ENCODE measurements around the gene HLA-F.
A peak's percentile ranks its signal among the peaks of the same experiment; 100 is the strongest.

Gene HLA-F

GRCh38 chr6:29733057-29733456, 9.8 kb downstream of the HLA-F start:
- H3K27me3 ChIP-seq (ENCODE audit: insufficient read depth, low read length), result no peaks in the 10 kb centered on the region

GRCh38 chr6:29734046-29735018, 11.1 kb downstream of the HLA-F start:
- Histone ChIP-seq H4K8ac (ENCODE audit: low read depth, low read length) (no peak overlapping the region), H2BK12ac (ENCODE audit: low read length) (no peak overlapping the region), H3K4ac (ENCODE audit: low read depth, low read length) (no peak overlapping the region), H3K4me1 (ENCODE audit: control insufficient read depth in 1 of 2, insufficient read depth in 2 of 2, low read length in 2 of 2) (no peaks in the 10 kb centered on the region), H3K79me1 (ENCODE audit: low read length) (no peaks in the 10 kb centered on the region), H2BK120ac (ENCODE audit: insufficient read depth, low read length, poor library complexity) (no peak overlapping the region), H3K27ac (ENCODE audit: low read depth, low read length) (no peak overlapping the region), H3K9ac (ENCODE audit: low read length) (no peak overlapping the region), H2AFZ (ENCODE audit: insufficient read depth, low read length, poor library complexity) (no peak overlapping the region), H3K27me3 (ENCODE audit: insufficient read depth, low read length) (no peaks in the 10 kb centered on the region), H2BK5ac (ENCODE audit: low read depth, low read length, poor library complexity) (no peak overlapping the region), H3K79me2 (ENCODE audit: control insufficient read depth, insufficient read depth, low read length, poor library complexity) (no peaks in the 10 kb centered on the region), H4K12ac (ENCODE audit: low read depth, low read length) (no peak overlapping the region), H4K91ac (ENCODE audit: low read depth, low read length) (no peak overlapping the region), H3K14ac (ENCODE audit: low read length) (no peak overlapping the region), H3K4me3 (ENCODE audit: low read depth, low read length) (no peak overlapping the region), H3K18ac (ENCODE audit: low read length) (no peak overlapping the region), H3K9me3 (ENCODE audit: insufficient read depth, low read depth, low read length) (no peaks in the 10 kb centered on the region), H2AK5ac (ENCODE audit: low read length) (no peak overlapping the region), H3K23ac (ENCODE audit: low read length) (no peak overlapping the region), H3K4me2 (ENCODE audit: low read length) (no peak overlapping the region), H3K36me3 (ENCODE audit: control insufficient read depth in 1 of 2, insufficient read depth in 2 of 2, low read length in 2 of 2) (no peaks in the 10 kb centered on the region)
- DNase-seq, result no peak
- no CpG with 5 or more reads among the region's 3 CpGs for WGBS (ENCODE audit: extremely low coverage, insufficient coverage, insufficient read length)

More at GRCh38 chr6:29733057-29733456, 9.8 kb downstream of the HLA-F start:
- DNase-seq, result no peak
- H2AK5ac ChIP-seq (ENCODE audit: low read length), result no peak overlapping the region
- no peak overlapping the region for H3K4me3 ChIP-seq (ENCODE audit: low read depth, low read length)
- H2AFZ ChIP-seq (ENCODE audit: insufficient read depth, low read length, poor library complexity), result no peak overlapping the region
- no peak overlapping the region for H3K4ac ChIP-seq (ENCODE audit: low read depth, low read length)
- no peak overlapping the region for H2BK120ac ChIP-seq (ENCODE audit: insufficient read depth, low read length, poor library complexity)
- H3K9me3 ChIP-seq (ENCODE audit: insufficient read depth, low read depth, low read length), result no peaks in the 10 kb centered on the region
- no CpG with 5 or more reads among the region's 7 CpGs for WGBS (ENCODE audit: extremely low coverage, insufficient coverage, insufficient read length)
- H3K79me1 ChIP-seq (ENCODE audit: low read length), result no peaks in the 10 kb centered on the region
- no peak overlapping the region for H3K14ac ChIP-seq (ENCODE audit: low read length)
- H3K18ac ChIP-seq (ENCODE audit: low read length), result no peak overlapping the region
- H4K91ac ChIP-seq (ENCODE audit: low read depth, low read length), result no peak overlapping the region
- no peaks in the 10 kb centered on the region for H3K4me1 ChIP-seq (ENCODE audit: control insufficient read depth in 1 of 2, insufficient read depth in 2 of 2, low read length in 2 of 2)
- H4K12ac ChIP-seq (ENCODE audit: low read depth, low read length), result no peak overlapping the region
- H3K79me2 ChIP-seq (ENCODE audit: control insufficient read depth, insufficient read depth, low read length, poor library complexity), result no peaks in the 10 kb centered on the region
- no peak overlapping the region for H4K8ac ChIP-seq (ENCODE audit: low read depth, low read length)
- no peak overlapping the region for H3K4me2 ChIP-seq (ENCODE audit: low read length)
- H3K23ac ChIP-seq (ENCODE audit: low read length), result no peak overlapping the region
- no peak overlapping the region for H3K9ac ChIP-seq (ENCODE audit: low read length)
- no peak overlapping the region for H2BK12ac ChIP-seq (ENCODE audit: low read length)
- no peaks in the 10 kb centered on the region for H3K36me3 ChIP-seq (ENCODE audit: control insufficient read depth in 1 of 2, insufficient read depth in 2 of 2, low read length in 2 of 2)
- H2BK5ac ChIP-seq (ENCODE audit: low read depth, low read length, poor library complexity), result no peak overlapping the region
- H3K27ac ChIP-seq (ENCODE audit: low read depth, low read length), result no peak overlapping the region

GRCh38 chr6:29736563-29736962, 13.3 kb downstream of the HLA-F start:
- no peak overlapping the region for H4K8ac ChIP-seq (ENCODE audit: low read depth, low read length)
- DNase-seq, result no peak
- H3K23ac ChIP-seq (ENCODE audit: low read length), result no peak overlapping the region
- H3K14ac ChIP-seq (ENCODE audit: low read length), result no peak overlapping the region
- H2AK5ac ChIP-seq (ENCODE audit: low read length), result no peak overlapping the region
- H3K9me3 ChIP-seq (ENCODE audit: insufficient read depth, low read depth, low read length), result no peaks in the 10 kb centered on the region
- no peak overlapping the region for H2BK5ac ChIP-seq (ENCODE audit: low read depth, low read length, poor library complexity)
- H3K4ac ChIP-seq (ENCODE audit: low read depth, low read length), result no peak overlapping the region
- no peak overlapping the region for H2BK12ac ChIP-seq (ENCODE audit: low read length)
- no peak overlapping the region for H3K4me2 ChIP-seq (ENCODE audit: low read length)
- H3K18ac ChIP-seq (ENCODE audit: low read length), result no peak overlapping the region
- no peaks in the 10 kb centered on the region for H3K79me2 ChIP-seq (ENCODE audit: control insufficient read depth, insufficient read depth, low read length, poor library complexity)
- H4K91ac ChIP-seq (ENCODE audit: low read depth, low read length), result no peak overlapping the region
- H3K27me3 ChIP-seq (ENCODE audit: insufficient read depth, low read length), result no peaks in the 10 kb centered on the region
- H3K36me3 ChIP-seq (ENCODE audit: control insufficient read depth in 1 of 2, insufficient read depth in 2 of 2, low read length in 2 of 2), result no peaks in the 10 kb centered on the region
- H3K27ac ChIP-seq (ENCODE audit: low read depth, low read length), result no peak overlapping the region
- H3K4me1 ChIP-seq (ENCODE audit: control insufficient read depth in 1 of 2, insufficient read depth in 2 of 2, low read length in 2 of 2), result no peaks in the 10 kb centered on the region
- no peak overlapping the region for H2AFZ ChIP-seq (ENCODE audit: insufficient read depth, low read length, poor library complexity)
- H3K79me1 ChIP-seq (ENCODE audit: low read length), result no peaks in the 10 kb centered on the region
- H4K12ac ChIP-seq (ENCODE audit: low read depth, low read length), result no peak overlapping the region
- H3K9ac ChIP-seq (ENCODE audit: low read length), result no peak overlapping the region
- WGBS (ENCODE audit: extremely low coverage, insufficient coverage, insufficient read length), result no CpG with 5 or more reads among the region's 2 CpGs
- no peak overlapping the region for H3K4me3 ChIP-seq (ENCODE audit: low read depth, low read length)
- H2BK120ac ChIP-seq (ENCODE audit: insufficient read depth, low read length, poor library complexity), result no peak overlapping the region

GRCh38 chr6:29737707-29738630, 14.7 kb downstream of the HLA-F start:
- Histone ChIP-seq H2AFZ (ENCODE audit: insufficient read depth, low read length, poor library complexity) (no peak overlapping the region), H3K23ac (ENCODE audit: low read length) (no peak overlapping the region), H3K4me3 (ENCODE audit: low read depth, low read length) (no peak overlapping the region), H4K91ac (ENCODE audit: low read depth, low read length) (no peak overlapping the region), H3K18ac (ENCODE audit: low read length) (no peak overlapping the region), H2BK120ac (ENCODE audit: insufficient read depth, low read length, poor library complexity) (no peak overlapping the region), H3K9me3 (ENCODE audit: insufficient read depth, low read depth, low read length) (no peaks in the 10 kb centered on the region), H3K27ac (ENCODE audit: low read depth, low read length) (no peak overlapping the region), H3K27me3 (ENCODE audit: insufficient read depth, low read length) (no peaks in the 10 kb centered on the region), H4K12ac (ENCODE audit: low read depth, low read length) (no peak overlapping the region), H3K14ac (ENCODE audit: low read length) (no peak overlapping the region), H3K4me2 (ENCODE audit: low read length) (no peak overlapping the region), H2BK5ac (ENCODE audit: low read depth, low read length, poor library complexity) (no peak overlapping the region), H2BK12ac (ENCODE audit: low read length) (no peak overlapping the region), H3K36me3 (ENCODE audit: control insufficient read depth in 1 of 2, insufficient read depth in 2 of 2, low read length in 2 of 2) (no peaks in the 10 kb centered on the region), H3K4me1 (ENCODE audit: control insufficient read depth in 1 of 2, insufficient read depth in 2 of 2, low read length in 2 of 2) (no peaks in the 10 kb centered on the region), H3K79me2 (ENCODE audit: control insufficient read depth, insufficient read depth, low read length, poor library complexity) (no peaks in the 10 kb centered on the region), H4K8ac (ENCODE audit: low read depth, low read length) (no peak overlapping the region), H2AK5ac (ENCODE audit: low read length) (no peak overlapping the region), H3K79me1 (ENCODE audit: low read length) (no peaks in the 10 kb centered on the region), H3K4ac (ENCODE audit: low read depth, low read length) (no peak overlapping the region), H3K9ac (ENCODE audit: low read length) (no peak overlapping the region)
- peak; percentile 71 to 82 for DNase-seq
- no CpG with 5 or more reads among the region's 9 CpGs for WGBS (ENCODE audit: extremely low coverage, insufficient coverage, insufficient read length)
